ENCODE data around the gene MRPL24. TPM values are rescaled to one million over a fixed set of nuclear protein-coding genes. Genes with fewer than 3 reads are reported as not detected.
A peak's percentile ranks its signal among the peaks of the same experiment; 100 is the strongest.

MRPL24 gene
- total RNA-seq, 1 donor from 2014 or later: 46.5 TPM

DNA sequence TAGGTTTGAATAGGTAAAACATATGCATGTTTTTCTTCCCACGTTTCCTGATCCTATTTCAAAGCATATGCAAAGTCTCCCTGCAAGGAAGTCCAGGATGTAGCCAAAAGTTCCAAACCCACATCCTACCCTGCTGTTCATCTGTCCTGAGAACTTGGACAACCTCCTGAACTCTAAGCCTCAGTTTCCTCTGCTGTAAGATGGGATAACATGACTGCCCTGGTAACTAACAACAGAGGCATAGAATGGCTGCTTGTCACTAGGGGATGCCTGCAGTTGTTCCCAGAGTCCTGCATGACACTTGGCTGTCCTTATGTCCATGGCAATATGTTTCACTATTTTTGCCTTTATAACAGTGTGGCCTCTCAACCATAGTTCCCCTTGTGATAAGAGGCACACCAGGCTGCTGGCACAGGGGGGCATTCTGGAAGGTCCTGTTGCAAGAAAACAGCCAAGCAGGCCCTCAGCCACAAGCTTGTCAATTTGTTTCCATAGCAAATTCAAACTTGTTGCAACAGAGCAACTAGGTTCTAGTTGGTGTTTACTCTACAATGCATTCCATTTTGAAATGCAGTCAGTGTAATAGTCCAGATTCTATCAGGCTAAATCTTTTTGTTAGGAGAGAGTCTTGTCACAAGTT is 12.1 kb upstream of the MRPL24 start:
- Mint-ChIP-seq H3K27ac (ENCODE audit: unreplicated experiment) (no peak overlapping the region), H3K4me1 (ENCODE audit: low read depth, unreplicated experiment) (peaks cover 22% of the 10 kb centered on the region), H3K36me3 (ENCODE audit: low read depth, unreplicated experiment) (peaks cover 2% of the 10 kb centered on the region), H3K9me3 (ENCODE audit: unreplicated experiment) (no peaks in the 10 kb centered on the region), H3K4me3 (ENCODE audit: unreplicated experiment) (peak overlapping the region; percentile 90), H3K27me3 (ENCODE audit: low read depth, unreplicated experiment) (no peaks in the 10 kb centered on the region)
- FAIRE-seq: no peak
- TF ChIP-seq EZH2 (IDR thresholded peaks at IDR 0.05; ENCODE audit: insufficient read depth, low read length) (no peak), CTCF (IDR thresholded peaks at IDR 0.05; ENCODE audit: insufficient read depth, low read depth, low read length) (no peak)
- H3K36me3 ChIP-seq (ENCODE audit: insufficient read depth, low read length): no peaks in the 10 kb centered on the region
- H3K79me2 ChIP-seq (ENCODE audit: insufficient read depth, low read length): peaks cover 45% of the 10 kb centered on the region
- peaks cover 33% of the 10 kb centered on the region for H3K4me1 ChIP-seq (ENCODE audit: insufficient read depth, low read length)
- no peak overlapping the region for H3K27ac ChIP-seq (ENCODE audit: low read depth, low read length)
- peak overlapping the region; percentile 99 for H3K4me2 ChIP-seq (ENCODE audit: low read length)
- no peaks in the 10 kb centered on the region for H4K20me1 ChIP-seq (ENCODE audit: insufficient read depth, low read length)
- H3K9ac ChIP-seq (ENCODE audit: low read length): peak overlapping the region; percentile 91
- H3K9me3 ChIP-seq (ENCODE audit: insufficient read depth, low read depth, low read length): no peaks in the 10 kb centered on the region
- H2AFZ ChIP-seq (ENCODE audit: low read depth, low read length): no peak overlapping the region
- no peak for DNase-seq (ENCODE audit: low read depth)
- no peaks in the 10 kb centered on the region for H3K27me3 ChIP-seq (ENCODE audit: insufficient read depth, low read length)
- peak overlapping the region; percentile 86 for H3K4me3 ChIP-seq (ENCODE audit: insufficient read depth, low read depth, low read length)

GRCh38 chr1:156751757-156752481 is 11.0 kb upstream of the MRPL24 start:
- peak overlapping the region; percentile 70 for H2AFZ ChIP-seq (ENCODE audit: low read depth, low read length)
- H3K27ac Mint-ChIP-seq (ENCODE audit: unreplicated experiment): peak overlapping the region; percentile 96
- peaks cover 54% of the 10 kb centered on the region for H3K79me2 ChIP-seq (ENCODE audit: insufficient read depth, low read length)

More at GRCh38 chr1:156751757-156752481, 11.0 kb upstream of the MRPL24 start:
- H3K4me1 ChIP-seq (ENCODE audit: insufficient read depth, low read length): peaks cover 42% of the 10 kb centered on the region
- H3K4me1 Mint-ChIP-seq (ENCODE audit: low read depth, unreplicated experiment): peaks cover 29% of the 10 kb centered on the region
- H3K36me3 Mint-ChIP-seq (ENCODE audit: low read depth, unreplicated experiment): peaks cover 2% of the 10 kb centered on the region
- H3K9me3 Mint-ChIP-seq (ENCODE audit: unreplicated experiment): no peaks in the 10 kb centered on the region
- no peaks in the 10 kb centered on the region for H3K27me3 ChIP-seq (ENCODE audit: insufficient read depth, low read length)
- no peaks in the 10 kb centered on the region for H3K27me3 Mint-ChIP-seq (ENCODE audit: low read depth, unreplicated experiment)
- H4K20me1 ChIP-seq (ENCODE audit: insufficient read depth, low read length): no peaks in the 10 kb centered on the region
- peak overlapping the region; percentile 99 for H3K4me2 ChIP-seq (ENCODE audit: low read length)
- H3K9ac ChIP-seq (ENCODE audit: low read length): peak overlapping the region; percentile 91
- FAIRE-seq (no peak), DNase-seq (ENCODE audit: low read depth) (peak; percentile 94)
- H3K4me3 ChIP-seq (ENCODE audit: insufficient read depth, low read depth, low read length): peak overlapping the region; percentile 86
- TF ChIP-seq EZH2 (IDR thresholded peaks at IDR 0.05; ENCODE audit: insufficient read depth, low read length) (no peak), CTCF (IDR thresholded peaks at IDR 0.05; ENCODE audit: insufficient read depth, low read depth, low read length) (no peak)
- peak overlapping the region; percentile 90 for H3K4me3 Mint-ChIP-seq (ENCODE audit: unreplicated experiment)
- peak overlapping the region; percentile 88 for H3K27ac ChIP-seq (ENCODE audit: low read depth, low read length)
- H3K36me3 ChIP-seq (ENCODE audit: insufficient read depth, low read length): no peaks in the 10 kb centered on the region
- H3K9me3 ChIP-seq (ENCODE audit: insufficient read depth, low read depth, low read length): no peaks in the 10 kb centered on the region
